GM18858 (cell line): ENCODE measurements around the gene CCDC91.
"Not testable (repeated sequence)": the region's sequence is repeated elsewhere in the genome, so short reads cannot be mapped to it uniquely, and the experiment has no call there.

Experiments
- ATAC-seq: cut with Tn5 transposase; IDR thresholded peaks from one replicate; pipeline ENCODE4 v1.9.1; 2021; ENCODE audit not compliant: unreplicated experiment

CCDC91 gene

GRCh38 chr12:28180786-28181185 is 9.5 kb upstream of the CCDC91 start:
- no peak for ATAC-seq

- no peak for ATAC-seq
Measured at GRCh38 chr12:28184375-28184774, 5.9 kb upstream of the CCDC91 start.

- ATAC-seq, result no peak
Measured at GRCh38 chr12:28186500-28186899, 3.8 kb upstream of the CCDC91 start.

DNA sequence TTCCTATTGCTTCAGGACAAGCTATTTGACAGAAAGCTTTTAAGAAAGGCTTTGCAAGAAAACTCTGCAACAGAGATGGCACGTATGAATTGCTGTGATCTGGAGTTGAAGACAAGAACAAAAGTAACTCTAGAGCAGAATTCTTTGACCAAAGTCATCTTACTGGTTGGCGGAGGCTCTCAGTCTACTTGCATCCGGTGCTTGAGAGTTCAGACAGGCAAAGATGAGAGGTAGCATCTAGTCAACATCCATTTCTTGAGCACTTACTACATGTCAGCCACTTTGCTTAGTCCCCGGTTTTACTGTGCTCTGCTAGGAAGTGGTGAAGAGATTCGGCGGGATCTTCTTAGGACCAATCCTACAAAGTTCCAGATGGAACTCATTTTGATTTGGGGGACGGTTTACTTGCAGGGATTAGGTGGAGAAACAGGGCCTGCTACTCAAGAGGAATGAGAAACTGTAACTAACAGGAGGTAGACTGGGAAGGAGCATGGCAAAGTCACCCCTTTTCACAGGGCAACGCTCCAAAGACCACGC is 404 bp upstream of the CCDC91 start:
- no peak for ATAC-seq

- ATAC-seq, result peak; percentile 4
Measured at GRCh38 chr12:28191051-28192048, 1.1 kb downstream of the CCDC91 start.

DNA sequence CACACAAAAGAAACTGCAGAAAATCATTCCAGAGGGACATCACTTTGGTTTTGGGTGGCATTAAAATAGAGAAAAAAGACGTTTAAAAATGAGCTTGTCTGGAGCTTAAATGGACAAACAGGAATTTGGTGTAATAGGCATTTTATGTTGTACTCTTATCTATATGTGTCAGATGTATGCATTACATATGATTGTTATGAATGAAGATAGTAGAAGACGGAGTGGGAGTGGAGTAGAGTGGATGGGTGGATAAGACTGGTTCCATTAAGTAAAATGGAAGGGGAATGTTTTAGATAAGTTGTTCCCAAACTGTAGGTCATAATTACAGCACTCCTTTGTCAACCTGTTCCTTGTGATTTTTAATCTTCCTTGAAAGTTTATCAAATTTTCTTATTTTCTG is 1.9 kb downstream of the CCDC91 start:
- no peak for ATAC-seq

DNA sequence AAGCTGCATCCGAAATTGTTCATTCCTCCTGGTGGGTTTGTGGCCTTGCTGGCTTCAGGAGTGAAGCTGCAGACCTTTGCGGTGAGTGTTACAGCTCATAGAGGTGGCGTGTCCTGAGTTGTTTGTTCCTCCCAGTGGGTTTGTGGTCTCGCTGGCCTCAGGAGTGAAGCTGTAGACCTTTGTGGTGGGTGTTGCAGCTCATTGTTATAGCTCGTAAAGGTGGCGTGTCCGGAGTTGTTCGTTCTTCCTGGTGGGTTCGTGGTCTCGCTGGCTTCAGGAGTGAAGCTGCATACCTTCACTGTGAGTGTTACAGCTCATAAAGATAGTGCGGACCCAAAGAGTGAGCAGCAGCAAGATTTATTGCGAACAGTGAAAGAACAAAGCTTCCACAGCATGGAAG is 4.4 kb downstream of the CCDC91 start:
- ATAC-seq, result not testable (repeated sequence)

GRCh38 chr12:28201136-28201535 is 10.9 kb downstream of the CCDC91 start:
- ATAC-seq, result not testable (repeated sequence)

GRCh38 chr12:28202374-28203130 is 12.3 kb downstream of the CCDC91 start:
- no peak for ATAC-seq

GRCh38 chr12:28209782-28210181 is 19.5 kb downstream of the CCDC91 start:
- ATAC-seq, result no peak

DNA sequence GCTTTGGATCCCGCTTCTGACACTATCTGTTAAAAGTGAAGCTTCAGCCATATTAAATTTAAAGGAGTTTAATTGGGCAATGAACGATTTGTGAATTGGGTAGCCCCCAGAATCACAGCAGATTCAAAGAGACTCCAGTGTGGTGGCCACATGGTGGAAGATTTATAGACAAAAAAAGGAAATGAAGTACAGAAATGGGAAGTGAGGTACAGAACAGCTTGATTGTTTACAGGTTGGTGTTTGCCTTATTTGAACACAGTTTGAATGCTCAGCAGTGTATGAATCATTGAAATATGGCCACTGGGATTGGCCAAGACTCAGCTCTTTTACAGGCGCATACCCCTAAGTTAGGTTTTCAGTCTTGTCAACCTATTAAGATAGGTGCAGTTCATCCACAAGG is 21.9 kb downstream of the CCDC91 start:
- ATAC-seq, result no peak

GRCh38 chr12:28215021-28215420 is 24.8 kb downstream of the CCDC91 start:
- ATAC-seq, result no peak

GRCh38 chr12:28216016-28216415 is 25.8 kb downstream of the CCDC91 start:
- ATAC-seq, result no peak

DNA sequence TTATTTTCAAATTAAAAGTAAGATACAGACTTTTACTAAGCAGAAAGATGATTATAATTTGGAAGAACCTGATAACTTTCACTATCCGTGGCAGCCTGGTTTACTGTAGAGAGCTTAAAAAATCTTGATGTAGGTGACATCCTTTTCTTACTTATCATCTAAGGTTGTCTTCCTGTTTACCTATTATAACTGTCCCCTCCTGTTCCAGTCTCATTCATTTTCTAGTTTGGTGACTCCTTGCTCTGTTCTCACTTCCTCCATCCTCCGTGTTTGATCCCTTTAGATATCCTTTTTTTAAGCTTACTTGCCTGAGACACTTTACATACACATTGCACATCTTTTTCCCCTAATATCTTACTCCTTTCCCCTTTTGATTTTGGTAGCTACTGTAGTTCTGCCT is 27.5 kb downstream of the CCDC91 start:
- no peak for ATAC-seq

DNA sequence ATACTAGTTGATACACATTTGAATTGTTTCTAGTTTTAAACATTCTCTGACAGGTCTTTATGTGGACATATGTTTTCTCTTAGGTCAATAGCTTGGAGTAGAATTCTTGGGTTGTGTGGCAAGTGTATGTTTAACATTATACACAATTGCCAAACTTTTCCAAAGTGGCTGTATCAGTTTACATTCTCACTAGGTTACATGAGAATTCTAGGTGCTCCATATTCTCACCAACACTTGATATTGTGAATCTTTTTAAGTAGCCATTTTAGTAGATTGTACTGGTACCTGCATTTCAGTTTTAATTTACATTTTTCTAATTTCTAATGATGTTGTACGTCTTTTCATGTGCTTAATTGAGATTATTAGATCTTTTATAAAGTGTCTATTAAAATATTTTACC is 28.6 kb downstream of the CCDC91 start:
- no peak for ATAC-seq

DNA sequence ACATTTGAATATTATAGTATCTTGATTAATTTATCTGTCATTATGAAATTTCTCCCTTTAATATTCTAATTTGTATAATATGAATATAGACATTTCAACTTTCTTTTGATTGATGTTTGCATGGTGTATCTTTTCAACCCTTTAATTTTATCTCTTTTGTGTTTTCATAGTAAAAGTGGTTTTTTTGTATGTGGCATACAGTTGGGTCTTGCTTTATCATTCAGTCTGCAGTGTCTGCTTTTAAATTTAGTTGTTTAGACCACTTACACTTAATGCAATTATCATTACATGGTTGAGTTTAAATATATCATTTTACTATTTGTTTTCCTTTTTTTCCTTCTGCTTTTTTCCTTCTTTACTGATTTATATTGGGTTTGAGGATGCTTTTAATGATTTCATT is 29.6 kb downstream of the CCDC91 start:
- no peak for ATAC-seq

DNA sequence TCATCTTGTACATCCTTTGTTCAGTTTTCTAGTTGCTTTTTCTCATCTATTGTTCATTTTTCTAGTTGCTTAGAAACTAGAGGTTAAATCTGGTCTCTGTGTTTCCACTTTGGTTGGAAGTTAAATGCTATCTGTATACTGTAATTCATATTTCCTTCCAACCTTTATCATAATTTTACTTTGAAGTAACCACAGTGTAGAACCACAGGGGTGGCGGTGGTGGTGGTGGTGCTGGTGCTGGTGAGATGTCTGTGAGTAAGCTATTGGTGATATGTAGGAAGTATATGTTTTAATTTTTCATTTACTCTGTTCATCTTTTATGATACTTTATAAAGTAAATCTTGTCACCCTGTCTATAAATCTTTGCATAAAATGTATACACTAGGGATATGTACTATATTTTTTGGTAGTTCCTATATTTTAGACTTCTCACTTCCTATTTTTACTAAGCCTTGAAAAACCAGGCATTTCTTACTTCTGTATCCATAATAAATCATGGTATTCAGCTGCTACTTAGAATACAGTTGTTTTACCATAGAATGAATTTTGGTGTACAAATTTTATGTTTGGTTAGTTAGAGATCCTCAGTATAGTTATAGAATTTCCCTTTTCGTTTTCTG is 31.9 kb downstream of the CCDC91 start:
- no peak for ATAC-seq

DNA sequence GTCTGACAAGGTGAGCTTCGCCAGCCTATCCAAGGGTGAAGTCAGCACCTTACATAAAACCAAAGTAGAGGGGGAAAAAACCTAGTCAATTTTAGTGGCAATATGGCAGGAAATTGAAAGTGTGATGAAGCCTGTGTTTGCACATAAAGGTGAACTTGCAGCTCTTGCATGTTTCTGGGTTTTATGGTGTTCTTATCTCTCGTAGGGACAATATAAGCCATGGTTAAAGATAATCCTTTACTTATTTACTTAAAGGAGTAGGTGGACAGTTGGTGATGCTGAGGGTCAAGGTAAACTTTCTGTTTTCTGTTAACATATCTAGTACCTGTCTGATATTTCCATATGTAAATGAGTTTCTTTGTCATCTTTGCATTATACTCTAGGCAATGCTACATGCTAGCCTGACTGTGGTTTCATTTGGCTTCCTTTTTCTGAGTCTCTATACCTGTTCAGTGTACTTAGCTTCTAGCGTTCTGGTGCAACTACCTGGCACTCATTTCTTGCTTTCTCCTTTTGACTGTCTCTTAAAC is 32.8 kb downstream of the CCDC91 start:
- ATAC-seq, result peak; percentile 96

GRCh38 chr12:28223858-28224257 is 33.6 kb downstream of the CCDC91 start:
- ATAC-seq, result peak; percentile 14

DNA sequence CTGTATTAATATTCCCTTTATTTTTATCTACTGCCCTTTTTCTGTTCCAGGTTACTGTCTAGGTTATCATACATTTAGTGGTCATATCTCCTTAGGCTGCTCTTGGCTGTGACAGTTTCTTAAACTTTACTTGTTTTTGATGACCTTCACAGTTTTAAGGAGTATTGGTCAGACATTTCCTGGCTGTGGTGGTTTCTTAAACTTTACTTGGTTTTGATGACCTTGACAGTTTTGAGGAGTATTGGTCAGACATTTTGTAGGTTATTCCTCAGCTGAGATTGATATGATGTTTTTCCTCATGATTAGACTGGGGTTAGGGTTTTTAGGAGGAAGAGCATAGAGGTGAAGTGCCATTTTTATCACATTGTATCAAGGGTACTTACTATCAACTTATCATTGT is 36.4 kb downstream of the CCDC91 start:
- ATAC-seq, result no peak

GRCh38 chr12:28227251-28227650 is 37.0 kb downstream of the CCDC91 start:
- ATAC-seq, result no peak
